Neural cell (in vitro differentiated cells): ENCODE results near the gene GUCA1A.
"Not testable (repeated sequence)": the region's sequence is repeated elsewhere in the genome, so short reads cannot be mapped to it uniquely, and the experiment has no call there.

Source experiments
- EZH2 ChIP-seq: fragments of 200-600, 300-800 bp; shearing (Covaris generic), sonication (generic); IDR thresholded peaks from 2 replicates; pipeline ENCODE4 v1.6.1; 2014; ENCODE audit warnings: antibody characterized with exemption, low read length, borderline replicate concordance, mild to moderate bottlenecking; ENCODE audit not compliant: insufficient read depth, poor library complexity, severe bottlenecking
- TF ChIP-seq, protein P1 (sequence below): IDR thresholded peaks from 2 replicates; pipeline ENCODE4 v1.6.1; 2012; ENCODE audit warnings: borderline replicate concordance
- TF ChIP-seq, protein P2 (sequence below): fragments of 450-650 bp; IDR thresholded peaks from 2 replicates; pipeline ENCODE4 v1.5.1; 2014; ENCODE audit warnings: antibody characterized with exemption, mild to moderate bottlenecking, moderate library complexity; ENCODE audit not compliant: poor library complexity, severe bottlenecking

DNA sequence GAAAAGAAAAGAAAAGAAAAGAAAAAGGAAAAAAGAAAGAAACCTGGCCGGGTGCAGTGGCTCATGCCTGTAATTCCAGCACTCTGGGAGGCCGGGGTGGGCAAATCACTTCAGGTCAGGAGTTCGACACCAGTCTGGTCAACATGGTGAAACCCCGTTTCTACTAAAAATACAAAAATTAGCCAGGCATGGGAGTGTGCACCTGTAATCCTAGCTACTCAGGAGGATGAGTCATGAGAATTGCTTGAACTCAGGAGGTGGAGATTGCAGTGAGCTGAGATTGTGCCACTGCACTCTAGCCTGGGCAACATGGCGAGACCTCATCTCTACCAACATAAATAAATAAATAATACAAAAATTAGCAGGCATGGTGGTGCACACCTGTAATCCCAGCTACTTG is 19.2 kb downstream of the GUCA1A start:
- TF ChIP-seq, protein P1, sequence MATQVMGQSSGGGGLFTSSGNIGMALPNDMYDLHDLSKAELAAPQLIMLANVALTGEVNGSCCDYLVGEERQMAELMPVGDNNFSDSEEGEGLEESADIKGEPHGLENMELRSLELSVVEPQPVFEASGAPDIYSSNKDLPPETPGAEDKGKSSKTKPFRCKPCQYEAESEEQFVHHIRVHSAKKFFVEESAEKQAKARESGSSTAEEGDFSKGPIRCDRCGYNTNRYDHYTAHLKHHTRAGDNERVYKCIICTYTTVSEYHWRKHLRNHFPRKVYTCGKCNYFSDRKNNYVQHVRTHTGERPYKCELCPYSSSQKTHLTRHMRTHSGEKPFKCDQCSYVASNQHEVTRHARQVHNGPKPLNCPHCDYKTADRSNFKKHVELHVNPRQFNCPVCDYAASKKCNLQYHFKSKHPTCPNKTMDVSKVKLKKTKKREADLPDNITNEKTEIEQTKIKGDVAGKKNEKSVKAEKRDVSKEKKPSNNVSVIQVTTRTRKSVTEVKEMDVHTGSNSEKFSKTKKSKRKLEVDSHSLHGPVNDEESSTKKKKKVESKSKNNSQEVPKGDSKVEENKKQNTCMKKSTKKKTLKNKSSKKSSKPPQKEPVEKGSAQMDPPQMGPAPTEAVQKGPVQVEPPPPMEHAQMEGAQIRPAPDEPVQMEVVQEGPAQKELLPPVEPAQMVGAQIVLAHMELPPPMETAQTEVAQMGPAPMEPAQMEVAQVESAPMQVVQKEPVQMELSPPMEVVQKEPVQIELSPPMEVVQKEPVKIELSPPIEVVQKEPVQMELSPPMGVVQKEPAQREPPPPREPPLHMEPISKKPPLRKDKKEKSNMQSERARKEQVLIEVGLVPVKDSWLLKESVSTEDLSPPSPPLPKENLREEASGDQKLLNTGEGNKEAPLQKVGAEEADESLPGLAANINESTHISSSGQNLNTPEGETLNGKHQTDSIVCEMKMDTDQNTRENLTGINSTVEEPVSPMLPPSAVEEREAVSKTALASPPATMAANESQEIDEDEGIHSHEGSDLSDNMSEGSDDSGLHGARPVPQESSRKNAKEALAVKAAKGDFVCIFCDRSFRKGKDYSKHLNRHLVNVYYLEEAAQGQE = not testable (repeated sequence)
- TF ChIP-seq EZH2 = not testable (repeated sequence)
- TF ChIP-seq, protein P2, sequence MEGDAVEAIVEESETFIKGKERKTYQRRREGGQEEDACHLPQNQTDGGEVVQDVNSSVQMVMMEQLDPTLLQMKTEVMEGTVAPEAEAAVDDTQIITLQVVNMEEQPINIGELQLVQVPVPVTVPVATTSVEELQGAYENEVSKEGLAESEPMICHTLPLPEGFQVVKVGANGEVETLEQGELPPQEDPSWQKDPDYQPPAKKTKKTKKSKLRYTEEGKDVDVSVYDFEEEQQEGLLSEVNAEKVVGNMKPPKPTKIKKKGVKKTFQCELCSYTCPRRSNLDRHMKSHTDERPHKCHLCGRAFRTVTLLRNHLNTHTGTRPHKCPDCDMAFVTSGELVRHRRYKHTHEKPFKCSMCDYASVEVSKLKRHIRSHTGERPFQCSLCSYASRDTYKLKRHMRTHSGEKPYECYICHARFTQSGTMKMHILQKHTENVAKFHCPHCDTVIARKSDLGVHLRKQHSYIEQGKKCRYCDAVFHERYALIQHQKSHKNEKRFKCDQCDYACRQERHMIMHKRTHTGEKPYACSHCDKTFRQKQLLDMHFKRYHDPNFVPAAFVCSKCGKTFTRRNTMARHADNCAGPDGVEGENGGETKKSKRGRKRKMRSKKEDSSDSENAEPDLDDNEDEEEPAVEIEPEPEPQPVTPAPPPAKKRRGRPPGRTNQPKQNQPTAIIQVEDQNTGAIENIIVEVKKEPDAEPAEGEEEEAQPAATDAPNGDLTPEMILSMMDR = not testable (repeated sequence)
